DND-41 (cell line): ENCODE results near the gene AGAP1.

Source experiments
- ATAC-seq: fragments of 200-7000 bp; cut with Tn5 transposase; 3 replicates; pipeline ENCODE4 v1.9.1; 2021; ENCODE audit warnings: low read depth; ENCODE audit not compliant: insufficient read depth
- DNase-seq: peaks from one replicate; pipeline ENCODE4 v3.0.0-alpha.2; 2020
- H2AFZ ChIP-seq: 2 replicates; pipeline ENCODE4 v1.6.0; 2012; ENCODE audit warnings: low read depth, low read length
- H3K27ac ChIP-seq: 2 replicates; pipeline ENCODE4 v1.5.1; 2012; ENCODE audit warnings: low read length, inconsistent platforms
- H3K27me3 ChIP-seq: fragments of 200-600 bp; sonication (generic); 2 replicates; pipeline ENCODE4 v1.6.0; 2012; ENCODE audit warnings: low read length, mild to moderate bottlenecking, inconsistent platforms; ENCODE audit not compliant: insufficient read depth, poor library complexity
- H3K36me3 ChIP-seq: 2 replicates; pipeline ENCODE4 v1.5.1; 2012; ENCODE audit warnings: low read length, inconsistent platforms; ENCODE audit not compliant: insufficient read depth
- H3K4me1 ChIP-seq: 2 replicates; pipeline ENCODE4 v1.5.1; 2012; ENCODE audit warnings: mild to moderate bottlenecking, low read length; ENCODE audit not compliant: insufficient read depth
- H3K4me2 ChIP-seq: 2 replicates; pipeline ENCODE4 v1.6.0; 2012; ENCODE audit warnings: mild to moderate bottlenecking, moderate library complexity, low read length, inconsistent platforms; ENCODE audit not compliant: insufficient read depth
- H3K4me3 ChIP-seq, 2 experiments: fragments of 200-600 bp in 1 of 2; shearing (Covaris generic) in 1 of 2; 2 replicates each; pipeline ENCODE4 v1.5.1; 2012 to 2016; ENCODE audit warnings: inconsistent platforms in 2 of 2, low read length in 2 of 2, mild to moderate bottlenecking in 2 of 2, low read depth in 1 of 2, moderate library complexity in 1 of 2
- H3K79me2 ChIP-seq: 2 replicates; pipeline ENCODE4 v1.6.0; 2012; ENCODE audit warnings: low read length, inconsistent platforms; ENCODE audit not compliant: insufficient read depth
- H3K9ac ChIP-seq: 2 replicates; pipeline ENCODE4 v1.6.0; 2012; ENCODE audit warnings: low read depth, mild to moderate bottlenecking, inconsistent platforms, low read length, moderate library complexity
- H3K9me3 ChIP-seq: 2 replicates; pipeline ENCODE4 v1.5.1; 2012; ENCODE audit warnings: low read length, moderate library complexity, mild to moderate bottlenecking, inconsistent platforms; ENCODE audit not compliant: insufficient read depth, severe bottlenecking
- H4K20me1 ChIP-seq: 2 replicates; pipeline ENCODE4 v1.6.0; 2012; ENCODE audit warnings: low read length; ENCODE audit not compliant: insufficient read depth
- EZH2 ChIP-seq: IDR thresholded peaks from 3 replicates; pipeline ENCODE4 v1.6.1; 2012; ENCODE audit warnings: borderline replicate concordance, low read depth, mild to moderate bottlenecking, moderate library complexity, low read length, inconsistent platforms; ENCODE audit not compliant: severe bottlenecking
- TF ChIP-seq, protein P1 (sequence below): IDR thresholded peaks from 2 replicates; pipeline ENCODE4 v1.5.1; 2012; ENCODE audit warnings: borderline replicate concordance, low read length, moderate library complexity, mild to moderate bottlenecking; ENCODE audit not compliant: poor library complexity, severe bottlenecking; ENCODE audit errors: extremely low read depth

AGAP1 gene

DNA sequence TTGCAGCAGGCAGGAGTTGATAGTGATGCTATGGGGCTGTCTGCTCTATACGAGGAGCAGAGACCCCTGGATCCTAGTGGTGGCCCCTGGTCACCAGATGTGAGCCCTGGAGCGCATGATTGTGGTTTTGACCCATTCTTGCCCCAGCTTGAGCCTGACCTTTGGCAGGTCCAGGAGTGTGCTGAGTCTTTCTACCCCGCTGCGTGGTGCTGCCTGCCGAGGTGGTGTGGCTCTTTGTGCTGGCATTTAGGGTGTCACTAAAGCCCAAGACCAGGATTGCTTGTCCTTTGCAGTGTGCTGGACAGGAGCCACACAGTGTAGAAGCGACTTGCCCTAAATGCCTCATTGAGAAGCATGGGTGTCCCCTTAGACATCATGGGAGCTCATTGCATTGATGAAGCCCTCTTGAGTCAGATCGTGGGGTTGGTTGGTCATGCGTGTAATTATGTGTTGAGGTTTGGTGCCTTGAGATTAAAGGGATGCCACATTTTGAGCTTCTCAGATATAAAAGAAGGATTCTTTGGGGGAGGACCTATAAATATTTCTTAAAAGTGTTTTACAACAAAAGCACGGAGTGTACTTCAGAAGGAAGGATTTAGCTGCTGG, 88.3 kb downstream of the AGAP1 start:
- no peaks in the 10 kb centered on the region for H3K79me2 ChIP-seq
- H4K20me1 ChIP-seq = 0 out of 2 replicates have a peak, but pooled peaks cover 3% of the 10 kb centered on the region
- no peak for ATAC-seq
- TF ChIP-seq, protein P1, sequence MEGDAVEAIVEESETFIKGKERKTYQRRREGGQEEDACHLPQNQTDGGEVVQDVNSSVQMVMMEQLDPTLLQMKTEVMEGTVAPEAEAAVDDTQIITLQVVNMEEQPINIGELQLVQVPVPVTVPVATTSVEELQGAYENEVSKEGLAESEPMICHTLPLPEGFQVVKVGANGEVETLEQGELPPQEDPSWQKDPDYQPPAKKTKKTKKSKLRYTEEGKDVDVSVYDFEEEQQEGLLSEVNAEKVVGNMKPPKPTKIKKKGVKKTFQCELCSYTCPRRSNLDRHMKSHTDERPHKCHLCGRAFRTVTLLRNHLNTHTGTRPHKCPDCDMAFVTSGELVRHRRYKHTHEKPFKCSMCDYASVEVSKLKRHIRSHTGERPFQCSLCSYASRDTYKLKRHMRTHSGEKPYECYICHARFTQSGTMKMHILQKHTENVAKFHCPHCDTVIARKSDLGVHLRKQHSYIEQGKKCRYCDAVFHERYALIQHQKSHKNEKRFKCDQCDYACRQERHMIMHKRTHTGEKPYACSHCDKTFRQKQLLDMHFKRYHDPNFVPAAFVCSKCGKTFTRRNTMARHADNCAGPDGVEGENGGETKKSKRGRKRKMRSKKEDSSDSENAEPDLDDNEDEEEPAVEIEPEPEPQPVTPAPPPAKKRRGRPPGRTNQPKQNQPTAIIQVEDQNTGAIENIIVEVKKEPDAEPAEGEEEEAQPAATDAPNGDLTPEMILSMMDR = no peak
- TF ChIP-seq EZH2 = no peak
- no peak for DNase-seq
- H3K27ac ChIP-seq = no peak overlapping the region
- no peak overlapping the region for H3K9ac ChIP-seq
- H3K9me3 ChIP-seq = no peaks in the 10 kb centered on the region
- H2AFZ ChIP-seq = no peak overlapping the region
- no peak overlapping the region for H3K4me2 ChIP-seq
- H3K4me1 ChIP-seq = no peaks in the 10 kb centered on the region
- peaks cover 34% of the 10 kb centered on the region for H3K27me3 ChIP-seq
- no peaks in the 10 kb centered on the region for H3K36me3 ChIP-seq
- no peak overlapping the region for H3K4me3 ChIP-seq

DNA sequence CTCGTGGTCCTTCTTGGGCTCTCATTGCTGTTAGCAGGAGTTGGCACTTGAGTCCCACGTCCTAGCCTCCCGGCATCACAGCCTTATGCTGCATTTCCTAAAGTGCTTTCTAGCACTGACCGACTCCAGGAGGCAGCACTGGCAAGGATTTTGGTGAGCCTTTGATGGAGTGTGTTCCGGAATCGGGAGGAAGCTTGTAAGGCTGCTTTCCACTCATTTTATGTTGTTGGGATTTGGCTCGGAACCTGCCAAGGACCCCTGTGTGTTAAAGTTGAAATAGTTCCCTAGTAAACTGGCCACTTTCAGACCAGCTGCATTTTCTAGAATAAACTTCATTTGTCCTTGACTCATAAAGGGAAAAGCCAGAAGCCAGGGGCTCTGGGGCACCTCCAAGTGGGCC, 88.9 kb downstream of the AGAP1 start:
- Histone ChIP-seq H3K36me3 (no peaks in the 10 kb centered on the region), H2AFZ (no peak overlapping the region), H3K9ac (no peak overlapping the region), H3K9me3 (no peaks in the 10 kb centered on the region), H3K27ac (no peak overlapping the region), H3K4me1 (no peaks in the 10 kb centered on the region), H3K4me3 (no peak overlapping the region), H3K79me2 (no peaks in the 10 kb centered on the region), H4K20me1 (0 out of 2 replicates have a peak, but pooled peaks cover 3% of the 10 kb centered on the region), H3K27me3 (peaks cover 35% of the 10 kb centered on the region), H3K4me2 (no peak overlapping the region)
- no peak for TF ChIP-seq EZH2
- TF ChIP-seq, protein P1 = no peak
- ATAC-seq (no peak), DNase-seq (no peak)

DNA sequence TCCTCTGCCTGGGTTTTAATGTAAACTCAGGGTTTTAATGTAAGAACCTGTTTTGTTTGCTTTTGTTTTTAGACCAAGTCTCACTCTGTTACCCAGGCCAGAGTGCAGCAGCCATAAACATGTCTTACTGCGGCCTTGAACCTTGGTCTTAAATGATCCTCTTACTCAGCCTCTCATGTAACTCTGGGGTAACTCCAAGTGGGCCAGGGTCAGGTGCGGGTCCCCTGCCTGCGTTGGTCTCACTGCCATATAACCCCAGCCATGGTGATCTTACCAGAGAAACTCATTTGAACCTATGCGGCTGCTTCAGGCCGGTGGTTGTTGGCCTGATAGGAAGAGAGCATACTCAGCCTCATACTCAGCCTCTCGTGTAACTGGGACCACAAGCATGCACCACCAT, 89.3 kb downstream of the AGAP1 start:
- H3K4me2 ChIP-seq = no peak overlapping the region
- DNase-seq = no peak
- no peaks in the 10 kb centered on the region for H3K4me1 ChIP-seq
- H4K20me1 ChIP-seq = 0 out of 2 replicates have a peak, but pooled peaks cover 3% of the 10 kb centered on the region
- H3K27me3 ChIP-seq = peaks cover 35% of the 10 kb centered on the region
- H3K27ac ChIP-seq = no peak overlapping the region
- no peak for TF ChIP-seq EZH2
- TF ChIP-seq, protein P1 = no peak
- no peaks in the 10 kb centered on the region for H3K79me2 ChIP-seq
- no peak overlapping the region for H2AFZ ChIP-seq
- no peak for ATAC-seq
- H3K4me3 ChIP-seq = no peak overlapping the region
- no peaks in the 10 kb centered on the region for H3K9me3 ChIP-seq
- H3K36me3 ChIP-seq = no peaks in the 10 kb centered on the region
- H3K9ac ChIP-seq = no peak overlapping the region
